Placental epithelial cell (primary cell): ENCODE measurements around the gene NELL2. TPM values are rescaled to one million over a fixed set of nuclear protein-coding genes. Genes with fewer than 3 reads are reported as not detected.

Experiments used
- small RNA-seq: library from RNA; depleted of rRNA; stranded (forward); fragments of <200 nt; gene quantifications from one replicate; pipeline ENCODE3, GENCODE V24; 2012
- total RNA-seq: library from RNA; depleted of rRNA; stranded (reverse); fragments of >200 nt; gene quantifications from 2 replicates; pipeline ENCODE4 v1.2.3, GENCODE V29; 2012

NELL2 gene
- 0.33 TPM in 1 of 2 replicates, not detected in the other for total RNA-seq

GRCh38 chr12:44875954-44876543, at the start of gene NELL2:
NELL2 (minus strand) TSS chr12:44876315; CDS start chr12:44875869, 446 bp downstream.

Small RNAs within 50 kb of the gene (small RNA-seq; reads per million reads assigned to genes)
- not detected for gene RF00019

Other genes with a start within 250 kb of the NELL2 start
- not detected in 2 replicates for gene DBX2, start 174.8 kb upstream of the NELL2 start, total RNA-seq